Aorta (tissue), 5 donors: ENCODE measurements around the gene PAXIP1. TPM values are rescaled to one million over a fixed set of nuclear protein-coding genes. Genes with fewer than 3 reads are reported as not detected.
A peak's percentile ranks its signal among the peaks of the same experiment; 100 is the strongest.

Experiments
- ATAC-seq: fragments of 200-7000 bp; cut with Tn5 transposase; one replicate; pipeline ENCODE4 v1.9.1; 2022; ENCODE audit warnings: moderate library complexity; ENCODE audit not compliant: low FRiP score
- DNase-seq, 2 donors: peaks; one replicate each; pipeline ENCODE4 v3.0.0-alpha.2; 2020
- H3K27ac ChIP-seq, 2 donors: one replicate each; pipeline ENCODE4 v1.5.1; 2013; ENCODE audit warnings: low read length in 2 of 2, mild to moderate bottlenecking in 2 of 2, moderate library complexity in 2 of 2, control low read depth in 1 of 2, inconsistent platforms in 1 of 2, low read depth in 1 of 2
- H3K27me3 ChIP-seq, 2 donors: one replicate each; pipeline ENCODE4 v1.6.1; 2013; ENCODE audit warnings: control low read depth in 1 of 2, low read length in 1 of 2, mild to moderate bottlenecking in 1 of 2, moderate library complexity in 1 of 2; ENCODE audit not compliant: insufficient read depth in 2 of 2, control insufficient read depth in 1 of 2
- H3K36me3 ChIP-seq, 2 donors: one replicate each; pipeline ENCODE4 v1.6.1; 2013; ENCODE audit warnings: control low read depth in 1 of 2, low read length in 1 of 2, mild to moderate bottlenecking in 1 of 2; ENCODE audit not compliant: insufficient read depth in 2 of 2, control insufficient read depth in 1 of 2
- H3K4me1 ChIP-seq, 2 donors: one replicate each; pipeline ENCODE4 v1.6.1; 2013; ENCODE audit warnings: low read length in 2 of 2, control low read depth in 1 of 2, mild to moderate bottlenecking in 1 of 2, moderate library complexity in 1 of 2; ENCODE audit not compliant: insufficient read depth in 2 of 2, control insufficient read depth in 1 of 2
- H3K4me3 ChIP-seq, 2 donors: one replicate each; pipeline ENCODE4 v1.5.1; 2013; ENCODE audit warnings: low read length in 2 of 2, control low read depth in 1 of 2, mild to moderate bottlenecking in 1 of 2
- H3K9me3 ChIP-seq: one replicate; pipeline ENCODE4 v1.6.1; 2013; ENCODE audit warnings: mild to moderate bottlenecking, low read length; ENCODE audit not compliant: control insufficient read depth
- WGBS, 2 donors: extraction: QIAGEN DNeasy Blood & Tissue Kit; methylation state at CpG; one replicate each; pipeline ENCODE4 v1.1.7; 2013; 5-methylcytosine and 5-hydroxymethylcytosine counted together
- intact Hi-C, 2 donors: fragments of 100-400 bp; cut with DNase I; formaldehyde crosslinking; loops; one replicate each; pipeline versions ENCODE4 v1.14.2 to v1.15.0; 2022
- polyA plus RNA-seq, 2 donors: library from polyadenylated mRNA; stranded (reverse); fragments of 200-250 nt; gene quantifications; one replicate each; pipeline ENCODE4 v1.2.3, GENCODE V29; 2013
- total RNA-seq, 2 donors: library from RNA; stranded (reverse); fragmentation: NEBNext Ultra II Directional; extraction: Animal tissue kit (Norgen Biotek cat#: 25700); gene quantifications; one replicate each; pipeline ENCODE4 v1.2.1, GENCODE V29; 2021
- donor health status: healthy with polysubstance abuse.
- donor health status: Bipolar disorder and iron deficiency.
- donor health status: DM: no; HTN: no; CAD: no.
- donor health status: DM: no; HTN: no; CAD: no.
- donor health status: DM: yes; HTN: yes; CAD: no.

Gene PAXIP1
- total and polyA plus RNA-seq, 4 donors: 3.4 to 12.2 (median 5.4) TPM

- no peaks in the 10 kb centered on the region for H3K36me3 ChIP-seq
- no peaks in the 10 kb centered on the region for H3K27me3 ChIP-seq
- H3K4me1 ChIP-seq: no peaks in the 10 kb centered on the region
- H3K4me3 ChIP-seq: no peak overlapping the region
- ATAC-seq: no peak
- H3K9me3 ChIP-seq: no peaks in the 10 kb centered on the region
- peak in 1 of 2 donors; percentile 73 for DNase-seq
- WGBS, 2 donors: 75% methylated on average over 26 of the region's 26 CpGs
- H3K27ac ChIP-seq: no peak overlapping the region
- intact Hi-C loops: loop anchor here (5.0 kb wide), 2 partner anchors 43 to 433 kb away; no protein-coding TSS in a partner anchor
Observed at GRCh38 chr7:154909241-154910105, 93.5 kb downstream of the PAXIP1 start.

GRCh38 chr7:154907651-154908620, 95.0 kb downstream of the PAXIP1 start:
- Histone ChIP-seq H3K9me3 (no peaks in the 10 kb centered on the region), H3K4me1 (no peaks in the 10 kb centered on the region), H3K36me3 (no peaks in the 10 kb centered on the region), H3K27me3 (no peaks in the 10 kb centered on the region), H3K27ac (no peak overlapping the region), H3K4me3 (no peak overlapping the region)
- no peak for ATAC-seq
- 70 to 74% methylated on average over 21 of the region's 21 CpGs for WGBS, 2 donors
- intact Hi-C loops: no loop called here
- DNase-seq: peak in 1 of 2 donors; percentile 44

GRCh38 chr7:154906736-154907355, 96.1 kb downstream of the PAXIP1 start:
- ATAC-seq (no peak), DNase-seq (peak in 1 of 2 donors; percentile 70)
- no peak overlapping the region for H3K4me3 ChIP-seq
- H3K27ac ChIP-seq: no peak overlapping the region
- H3K9me3 ChIP-seq: no peaks in the 10 kb centered on the region
- intact Hi-C loops: no loop called here
- 90 to 96% methylated on average over 41 of the region's 41 CpGs for WGBS, 2 donors
- no peaks in the 10 kb centered on the region for H3K27me3 ChIP-seq
- H3K4me1 ChIP-seq: no peaks in the 10 kb centered on the region
- no peaks in the 10 kb centered on the region for H3K36me3 ChIP-seq

GRCh38 chr7:154906201-154906600, 96.7 kb downstream of the PAXIP1 start:
- no peaks in the 10 kb centered on the region for H3K27me3 ChIP-seq
- ATAC-seq: no peak
- H3K4me1 ChIP-seq: no peaks in the 10 kb centered on the region
- intact Hi-C loops: no loop called here
- no peaks in the 10 kb centered on the region for H3K36me3 ChIP-seq
- peak in 1 of 2 donors; percentile 65 for DNase-seq
- no peak overlapping the region for H3K27ac ChIP-seq
- 85 to 96% methylated on average over 7 of the region's 7 CpGs for WGBS, 2 donors
- no peak overlapping the region for H3K4me3 ChIP-seq
- H3K9me3 ChIP-seq: no peaks in the 10 kb centered on the region

DNA sequence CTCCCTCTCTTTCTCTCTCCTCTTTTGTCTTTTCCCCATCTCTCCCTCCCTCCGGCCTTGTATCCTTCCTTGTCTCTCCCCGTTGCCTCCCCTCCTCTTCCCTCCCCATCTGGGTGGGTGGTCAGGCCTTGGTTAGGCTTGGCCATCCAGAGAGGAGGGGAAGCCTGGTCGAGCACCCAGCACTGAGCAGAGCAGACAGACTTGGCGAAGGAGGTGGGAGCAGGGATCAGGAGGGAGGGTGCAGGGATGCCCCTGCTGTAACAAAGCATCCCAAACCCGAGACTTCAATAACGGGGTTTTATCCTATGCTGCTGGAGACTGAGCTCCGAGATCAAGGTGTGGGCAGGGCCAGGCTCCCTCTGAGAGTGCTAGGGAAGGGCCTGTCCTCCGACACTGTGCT, 97.3 kb downstream of the PAXIP1 start:
- Histone ChIP-seq H3K36me3 (no peaks in the 10 kb centered on the region), H3K4me3 (no peak overlapping the region), H3K27me3 (no peaks in the 10 kb centered on the region), H3K4me1 (no peaks in the 10 kb centered on the region), H3K27ac (no peak overlapping the region), H3K9me3 (no peaks in the 10 kb centered on the region)
- WGBS, 2 donors: 81 to 83% methylated on average over 8 of the region's 8 CpGs
- DNase-seq: peak in 1 of 2 donors; percentile 36
- intact Hi-C loops: no loop called here
- ATAC-seq: no peak

DNA sequence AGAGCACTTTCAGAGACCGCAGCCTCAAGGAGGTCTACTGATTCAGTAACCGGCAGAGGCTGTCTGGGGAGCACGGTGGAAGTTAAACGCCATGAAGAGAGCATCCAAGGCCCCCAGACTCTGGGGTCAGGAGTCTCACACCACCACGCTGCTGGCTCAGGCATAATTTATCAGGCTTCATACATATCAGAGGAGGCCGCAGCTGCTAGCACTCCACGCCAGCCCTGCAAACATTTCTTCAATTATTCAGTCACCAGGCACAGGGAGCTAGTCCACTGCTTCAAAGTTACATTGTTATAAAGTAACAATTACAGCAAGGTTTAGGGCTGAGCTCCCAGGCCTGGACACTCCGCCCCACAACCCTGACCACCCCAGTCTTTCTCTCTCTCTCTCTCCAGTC, 97.8 kb downstream of the PAXIP1 start:
- DNase-seq (no peak), ATAC-seq (no peak)
- no peak overlapping the region for H3K27ac ChIP-seq
- no peaks in the 10 kb centered on the region for H3K36me3 ChIP-seq
- no peaks in the 10 kb centered on the region for H3K4me1 ChIP-seq
- WGBS, 2 donors: 80 to 82% methylated on average over 8 of the region's 8 CpGs
- H3K9me3 ChIP-seq: no peaks in the 10 kb centered on the region
- intact Hi-C loops: no loop called here
- H3K27me3 ChIP-seq: no peaks in the 10 kb centered on the region
- H3K4me3 ChIP-seq: no peak overlapping the region

DNA sequence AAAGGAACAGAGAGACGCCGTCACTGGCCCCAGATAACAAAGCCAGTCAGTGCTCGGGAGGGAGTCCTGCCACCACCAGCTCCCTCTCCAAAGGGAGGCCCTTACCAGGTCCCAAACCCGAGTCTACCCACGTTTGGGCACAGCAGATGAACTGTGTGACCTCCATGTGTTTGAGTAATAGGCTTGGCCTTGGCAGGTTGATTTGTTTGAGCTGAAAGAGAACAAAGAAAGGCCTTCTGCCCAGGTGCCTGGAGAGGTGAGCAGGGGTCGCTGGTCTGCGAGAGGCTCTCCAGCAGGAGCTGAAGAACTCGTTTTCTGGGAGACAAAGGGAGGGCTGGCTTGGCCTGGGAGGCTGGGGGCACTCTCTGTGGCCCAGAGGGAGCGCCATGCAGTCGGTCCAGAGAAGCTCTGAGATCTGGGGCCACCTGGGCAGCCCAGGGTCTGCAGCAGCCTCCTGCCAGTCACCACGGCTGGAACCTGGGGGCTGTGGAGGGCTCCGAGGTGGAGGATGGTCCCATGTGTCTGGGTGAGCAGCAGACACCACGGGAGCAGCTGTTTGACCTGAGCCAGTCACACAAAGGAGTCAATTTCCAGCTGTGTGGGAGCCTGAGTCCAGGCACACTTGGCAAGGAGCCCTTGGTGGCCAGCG, 99.7 kb downstream of the PAXIP1 start:
- no peaks in the 10 kb centered on the region for H3K4me1 ChIP-seq
- no peaks in the 10 kb centered on the region for H3K36me3 ChIP-seq
- H3K9me3 ChIP-seq: no peaks in the 10 kb centered on the region
- intact Hi-C loops: no loop called here
- DNase-seq: no peak
- ATAC-seq: no peak
- WGBS, 2 donors: 58 to 60% methylated on average over 14 of the region's 14 CpGs
- no peak overlapping the region for H3K4me3 ChIP-seq
- no peak overlapping the region for H3K27ac ChIP-seq
- no peaks in the 10 kb centered on the region for H3K27me3 ChIP-seq

DNA sequence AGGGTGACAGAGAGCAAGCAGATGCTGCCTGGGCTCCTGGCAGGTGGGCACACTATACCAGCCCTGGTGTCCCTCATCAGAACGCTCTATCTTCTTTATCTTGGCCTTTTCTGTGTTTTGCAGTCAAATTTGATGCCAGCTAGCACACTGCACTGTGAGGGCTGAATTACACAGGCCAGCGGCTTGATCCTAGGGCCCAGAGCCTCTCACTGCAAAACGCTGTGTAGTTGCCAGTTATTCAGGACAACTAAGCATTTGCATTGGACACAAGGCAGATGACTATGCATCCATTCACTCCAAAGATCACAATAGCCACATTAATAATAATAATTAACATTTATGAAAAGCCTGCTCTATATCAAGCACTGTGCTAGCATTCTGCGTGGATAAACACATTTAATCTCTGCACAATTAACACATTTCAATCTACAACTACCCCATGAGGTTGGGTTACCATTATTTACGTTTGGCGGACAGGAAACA, 100.3 kb downstream of the PAXIP1 start:
- no peak for DNase-seq
- H3K4me3 ChIP-seq: no peak overlapping the region
- H3K27me3 ChIP-seq: no peaks in the 10 kb centered on the region
- intact Hi-C loops: no loop called here
- ATAC-seq: no peak
- no peaks in the 10 kb centered on the region for H3K36me3 ChIP-seq
- no peaks in the 10 kb centered on the region for H3K4me1 ChIP-seq
- 75 to 77% methylated on average over 6 of the region's 6 CpGs for WGBS, 2 donors
- H3K9me3 ChIP-seq: no peaks in the 10 kb centered on the region
- H3K27ac ChIP-seq: no peak overlapping the region
